Activated CD4-positive, alpha-beta memory T cell treated with anti-CD3 and anti-CD28 coated beads for 36 hours (primary cell): ENCODE data around the gene POU6F2. TPM values are rescaled to one million over a fixed set of nuclear protein-coding genes. Genes with fewer than 3 reads are reported as not detected.
A peak's percentile ranks its signal among the peaks of the same experiment; 100 is the strongest.
"Not testable (repeated sequence)": the region's sequence is repeated elsewhere in the genome, so short reads cannot be mapped to it uniquely, and the experiment has no call there.

Experiments used
- CTCF ChIA-PET: fragments of 350-600 bp; sonication (Branson Sonifier 250); formaldehyde crosslinking; loops from one replicate; lab custom pipeline; 2021; ENCODE audit warnings: antibody characterized with exemption, inconsistent platforms; lab: Charles Lee
- POLR2A ChIA-PET: fragments of 350-600 bp; sonication (Branson Sonifier 250); formaldehyde crosslinking; loops from one replicate; lab custom pipeline; 2021; ENCODE audit warnings: antibody characterized with exemption; lab: Charles Lee
- DNase-seq: peaks from one replicate; pipeline ENCODE4 v3.0.0-alpha.2; 2020
- H3K27ac Mint-ChIP-seq: one replicate; pipeline ENCODE4 v1.8.0; 2021; ENCODE audit warnings: mixed read lengths
- H3K27me3 Mint-ChIP-seq: one replicate; pipeline ENCODE4 v1.8.0; 2021; ENCODE audit warnings: mixed read lengths
- H3K36me3 Mint-ChIP-seq: one replicate; pipeline ENCODE4 v1.8.0; 2021; ENCODE audit warnings: mixed read lengths
- H3K4me1 Mint-ChIP-seq: one replicate; pipeline ENCODE4 v1.8.0; 2021; ENCODE audit warnings: low read depth, mixed read lengths
- H3K4me3 Mint-ChIP-seq: one replicate; pipeline ENCODE4 v1.8.0; 2021; ENCODE audit warnings: mild to moderate bottlenecking, mixed read lengths
- H3K9me3 Mint-ChIP-seq: one replicate; pipeline ENCODE4 v1.8.0; 2021; ENCODE audit warnings: mixed read lengths
- intact Hi-C: fragments of 100-400 bp; cut with micrococcal nuclease; formaldehyde crosslinking; loops from one replicate; pipeline ENCODE4 v1.15.1; 2023
- total RNA-seq, 2 experiments: library from RNA; stranded (reverse); gene quantifications; one replicate each; pipeline ENCODE4 v1.2.3, GENCODE V29; 2021

The POU6F2 gene
- not detected for total RNA-seq

GRCh38 chr7:38977685-38978084 is at the start of gene POU6F2:
Gene POU6F2 (plus strand): TSS chr7:38977909. CDS start chr7:38977954, 45 bp downstream.
- H3K4me1 Mint-ChIP-seq: no peaks in the 10 kb centered on the region
- POLR2A ChIA-PET: no interaction called here
- no peak within 1 kb of the TSS for H3K4me3 Mint-ChIP-seq
- peaks cover 38% of the 10 kb centered on the region for H3K27me3 Mint-ChIP-seq
- DNase-seq: no peak
- H3K27ac Mint-ChIP-seq: no peak within 1 kb of the TSS
- no peaks in the 10 kb centered on the region for H3K36me3 Mint-ChIP-seq
- CTCF ChIA-PET: interaction anchor here (0.6 kb wide), 1 partner anchor 30 kb away, joined by 3 read pairs; no protein-coding TSS in a partner anchor
- no peaks in the 10 kb centered on the region for H3K9me3 Mint-ChIP-seq
- intact Hi-C loops: no loop called here

- Mint-ChIP-seq H3K27me3 (peaks cover 3% of the 10 kb centered on the region), H3K4me1 (no peaks in the 10 kb centered on the region), H3K36me3 (no peaks in the 10 kb centered on the region), H3K4me3 (no peak overlapping the region), H3K9me3 (no peaks in the 10 kb centered on the region), H3K27ac (no peak overlapping the region)
- ChIA-PET POLR2A (no interaction called here), CTCF (no interaction called here)
- no peak for DNase-seq
- intact Hi-C loops: no loop called here
Observed at GRCh38 chr7:38928506-38928905, 49.2 kb upstream of the POU6F2 start.

- no peaks in the 10 kb centered on the region for H3K36me3 Mint-ChIP-seq
- intact Hi-C loops: loop anchor here (5.0 kb wide), 1 partner anchor 132 kb away; no protein-coding TSS in a partner anchor
- ChIA-PET CTCF (no interaction called here), POLR2A (no interaction called here)
- no peak overlapping the region for H3K4me3 Mint-ChIP-seq
- no peak overlapping the region for H3K27ac Mint-ChIP-seq
- no peaks in the 10 kb centered on the region for H3K4me1 Mint-ChIP-seq
- no peak for DNase-seq
- H3K27me3 Mint-ChIP-seq: peaks cover 3% of the 10 kb centered on the region
- no peaks in the 10 kb centered on the region for H3K9me3 Mint-ChIP-seq
Observed at GRCh38 chr7:38929460-38930171, 48.1 kb upstream of the POU6F2 start.

- no peaks in the 10 kb centered on the region for H3K9me3 Mint-ChIP-seq
- no peaks in the 10 kb centered on the region for H3K4me1 Mint-ChIP-seq
- H3K4me3 Mint-ChIP-seq: no peak overlapping the region
- POLR2A ChIA-PET: no interaction called here
- no peak overlapping the region for H3K27ac Mint-ChIP-seq
- H3K27me3 Mint-ChIP-seq: peaks cover 5% of the 10 kb centered on the region
- CTCF ChIA-PET: interaction anchor here (0.6 to 1.4 kb wide), 8 partner anchors 14 to 588 kb away, joined by 3 to 6 read pairs (median 3); no protein-coding TSS in a partner anchor
- peak; percentile 65 for DNase-seq
- intact Hi-C loops: loop anchor here (1.0 to 5.0 kb wide), 3 partner anchors 135 to 588 kb away; no protein-coding TSS in a partner anchor
- H3K36me3 Mint-ChIP-seq: no peaks in the 10 kb centered on the region
Observed at GRCh38 chr7:38932509-38933168, 45.1 kb upstream of the POU6F2 start.

- intact Hi-C loops: loop anchor here (5.0 kb wide), 1 partner anchor 137 kb away; no protein-coding TSS in a partner anchor
- ChIA-PET CTCF (interaction anchor here (0.8 to 1.1 kb wide), 3 partner anchors 8 to 533 kb away, joined by 3 read pairs; no protein-coding TSS in a partner anchor), POLR2A (no interaction called here)
- DNase-seq: no peak
- no peaks in the 10 kb centered on the region for H3K9me3 Mint-ChIP-seq
- H3K27ac Mint-ChIP-seq: no peak overlapping the region
- H3K4me1 Mint-ChIP-seq: no peaks in the 10 kb centered on the region
- H3K27me3 Mint-ChIP-seq: peaks cover 6% of the 10 kb centered on the region
- H3K4me3 Mint-ChIP-seq: no peak overlapping the region
- H3K36me3 Mint-ChIP-seq: no peaks in the 10 kb centered on the region
Observed at GRCh38 chr7:38934051-38934450, 43.7 kb upstream of the POU6F2 start.

GRCh38 chr7:38934536-38934935 is 43.2 kb upstream of the POU6F2 start:
- DNase-seq: no peak
- POLR2A ChIA-PET: no interaction called here
- no peak overlapping the region for H3K27ac Mint-ChIP-seq
- no peaks in the 10 kb centered on the region for H3K4me1 Mint-ChIP-seq
- H3K9me3 Mint-ChIP-seq: no peaks in the 10 kb centered on the region
- intact Hi-C loops: loop anchor here (5.0 kb wide), 1 partner anchor 137 kb away; no protein-coding TSS in a partner anchor
- peaks cover 5% of the 10 kb centered on the region for H3K27me3 Mint-ChIP-seq
- no peaks in the 10 kb centered on the region for H3K36me3 Mint-ChIP-seq
- CTCF ChIA-PET: no interaction called here
- H3K4me3 Mint-ChIP-seq: no peak overlapping the region

- Mint-ChIP-seq H3K27me3 (peaks cover 7% of the 10 kb centered on the region), H3K4me1 (no peaks in the 10 kb centered on the region), H3K4me3 (no peak overlapping the region), H3K9me3 (no peaks in the 10 kb centered on the region), H3K36me3 (no peaks in the 10 kb centered on the region), H3K27ac (no peak overlapping the region)
- no peak for DNase-seq
- ChIA-PET POLR2A (no interaction called here), CTCF (no interaction called here)
- intact Hi-C loops: no loop called here
Observed at GRCh38 chr7:38936641-38937040, 41.1 kb upstream of the POU6F2 start.

GRCh38 chr7:38938001-38938485 is 39.7 kb upstream of the POU6F2 start:
- intact Hi-C loops: no loop called here

GRCh38 chr7:38938589-38938988 is 39.1 kb upstream of the POU6F2 start:
- ChIA-PET CTCF (no interaction called here), POLR2A (no interaction called here)
- Mint-ChIP-seq H3K9me3 (no peaks in the 10 kb centered on the region), H3K27ac (no peak overlapping the region), H3K36me3 (no peaks in the 10 kb centered on the region), H3K27me3 (peaks cover 7% of the 10 kb centered on the region), H3K4me1 (no peaks in the 10 kb centered on the region), H3K4me3 (no peak overlapping the region)
- intact Hi-C loops: no loop called here
- DNase-seq: no peak

More at GRCh38 chr7:38938001-38938485, 39.7 kb upstream of the POU6F2 start:
- H3K4me1 Mint-ChIP-seq: no peaks in the 10 kb centered on the region
- H3K27ac Mint-ChIP-seq: no peak overlapping the region
- CTCF ChIA-PET: no interaction called here
- POLR2A ChIA-PET: no interaction called here
- no peaks in the 10 kb centered on the region for H3K36me3 Mint-ChIP-seq
- no peaks in the 10 kb centered on the region for H3K9me3 Mint-ChIP-seq
- H3K4me3 Mint-ChIP-seq: no peak overlapping the region
- H3K27me3 Mint-ChIP-seq: peaks cover 7% of the 10 kb centered on the region
- no peak for DNase-seq

- peaks cover 10% of the 10 kb centered on the region for H3K27me3 Mint-ChIP-seq
Observed at GRCh38 chr7:38940774-38941173, 36.9 kb upstream of the POU6F2 start.

GRCh38 chr7:38942431-38943051 is 35.2 kb upstream of the POU6F2 start:
- no peaks in the 10 kb centered on the region for H3K4me1 Mint-ChIP-seq
- intact Hi-C loops: no loop called here

More at GRCh38 chr7:38940774-38941173, 36.9 kb upstream of the POU6F2 start:
- H3K27ac Mint-ChIP-seq: no peak overlapping the region
- ChIA-PET CTCF (interaction anchor here (0.7 kb wide), 1 partner anchor 956 kb away, joined by 3 read pairs; no protein-coding TSS in a partner anchor), POLR2A (no interaction called here)
- H3K36me3 Mint-ChIP-seq: no peaks in the 10 kb centered on the region
- no peaks in the 10 kb centered on the region for H3K9me3 Mint-ChIP-seq
- no peaks in the 10 kb centered on the region for H3K4me1 Mint-ChIP-seq
- DNase-seq: no peak
- H3K4me3 Mint-ChIP-seq: no peak overlapping the region
- intact Hi-C loops: no loop called here

GRCh38 chr7:38947541-38947940 is 30.2 kb upstream of the POU6F2 start:
- H3K4me1 Mint-ChIP-seq, DNase-seq, H3K36me3 Mint-ChIP-seq, H3K27ac Mint-ChIP-seq, H3K9me3 Mint-ChIP-seq, POLR2A ChIA-PET, intact Hi-C loops, H3K4me3 Mint-ChIP-seq: not testable (repeated sequence)
- CTCF ChIA-PET: interaction anchor here (0.6 kb wide), 1 partner anchor 31 kb away, joined by 3 read pairs; no protein-coding TSS in a partner anchor
- peaks cover 14% of the 10 kb centered on the region for H3K27me3 Mint-ChIP-seq

More at GRCh38 chr7:38942431-38943051, 35.2 kb upstream of the POU6F2 start:
- Mint-ChIP-seq H3K9me3 (no peaks in the 10 kb centered on the region), H3K27me3 (peaks cover 16% of the 10 kb centered on the region), H3K27ac (no peak overlapping the region), H3K36me3 (no peaks in the 10 kb centered on the region), H3K4me3 (no peak overlapping the region)
- ChIA-PET POLR2A (no interaction called here), CTCF (interaction anchor here (1.5 kb wide), 1 partner anchor 9 kb away, joined by 3 read pairs; no protein-coding TSS in a partner anchor)
- no peak for DNase-seq
